ENCODE data around the gene SCARB1.

SCARB1 gene

GRCh38 chr12:124835656-124836410 is 27.8 kb downstream of the SCARB1 start:
- no peak for ATAC-seq (ENCODE audit: insufficient read depth, low read depth)
- no peak overlapping the region for H2AFZ ChIP-seq (ENCODE audit: low read depth, low read length)
- H3K27ac ChIP-seq (ENCODE audit: low read length): no peak overlapping the region
- no peak overlapping the region for H3K4me2 ChIP-seq (ENCODE audit: insufficient read depth, low read length)
- H3K4me1 ChIP-seq (ENCODE audit: insufficient read depth, low read length): no peaks in the 10 kb centered on the region
- H3K9ac ChIP-seq (ENCODE audit: low read depth, low read length): no peak overlapping the region
- H3K27me3 ChIP-seq (ENCODE audit: insufficient read depth, low read length, poor library complexity): no peaks in the 10 kb centered on the region
- peaks cover 13% of the 10 kb centered on the region; the same call in 1 of the 2 replicates for H4K20me1 ChIP-seq (ENCODE audit: insufficient read depth, low read length)
- H3K9me3 ChIP-seq (ENCODE audit: insufficient read depth, low read length, severe bottlenecking): no peaks in the 10 kb centered on the region
- no peak overlapping the region for H3K4me3 ChIP-seq (ENCODE audit: low read depth in 1 of 2, low read length in 2 of 2)
- H3K36me3 ChIP-seq (ENCODE audit: insufficient read depth, low read length): no peaks in the 10 kb centered on the region
- TF ChIP-seq, protein P1, sequence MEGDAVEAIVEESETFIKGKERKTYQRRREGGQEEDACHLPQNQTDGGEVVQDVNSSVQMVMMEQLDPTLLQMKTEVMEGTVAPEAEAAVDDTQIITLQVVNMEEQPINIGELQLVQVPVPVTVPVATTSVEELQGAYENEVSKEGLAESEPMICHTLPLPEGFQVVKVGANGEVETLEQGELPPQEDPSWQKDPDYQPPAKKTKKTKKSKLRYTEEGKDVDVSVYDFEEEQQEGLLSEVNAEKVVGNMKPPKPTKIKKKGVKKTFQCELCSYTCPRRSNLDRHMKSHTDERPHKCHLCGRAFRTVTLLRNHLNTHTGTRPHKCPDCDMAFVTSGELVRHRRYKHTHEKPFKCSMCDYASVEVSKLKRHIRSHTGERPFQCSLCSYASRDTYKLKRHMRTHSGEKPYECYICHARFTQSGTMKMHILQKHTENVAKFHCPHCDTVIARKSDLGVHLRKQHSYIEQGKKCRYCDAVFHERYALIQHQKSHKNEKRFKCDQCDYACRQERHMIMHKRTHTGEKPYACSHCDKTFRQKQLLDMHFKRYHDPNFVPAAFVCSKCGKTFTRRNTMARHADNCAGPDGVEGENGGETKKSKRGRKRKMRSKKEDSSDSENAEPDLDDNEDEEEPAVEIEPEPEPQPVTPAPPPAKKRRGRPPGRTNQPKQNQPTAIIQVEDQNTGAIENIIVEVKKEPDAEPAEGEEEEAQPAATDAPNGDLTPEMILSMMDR (IDR thresholded peaks at IDR 0.05; ENCODE audit: borderline replicate concordance, extremely low read depth, low read length, poor library complexity, severe bottlenecking): no peak
- TF ChIP-seq EZH2 (IDR thresholded peaks at IDR 0.05; ENCODE audit: borderline replicate concordance, low read depth, low read length, severe bottlenecking): no peak
- peaks cover 6% of the 10 kb centered on the region; the same call in 1 of the 2 replicates for H3K79me2 ChIP-seq (ENCODE audit: insufficient read depth, low read length)
- no peak for DNase-seq

GRCh38 chr12:124834822-124835221 is 28.8 kb downstream of the SCARB1 start:
- no peak for TF ChIP-seq EZH2 (IDR thresholded peaks at IDR 0.05; ENCODE audit: borderline replicate concordance, low read depth, low read length, severe bottlenecking)
- TF ChIP-seq, protein P1 (IDR thresholded peaks at IDR 0.05; ENCODE audit: borderline replicate concordance, extremely low read depth, low read length, poor library complexity, severe bottlenecking): no peak
- no peak overlapping the region for H3K9ac ChIP-seq (ENCODE audit: low read depth, low read length)
- no peak for DNase-seq
- no peak overlapping the region for H3K27ac ChIP-seq (ENCODE audit: low read length)
- peaks cover 13% of the 10 kb centered on the region; the same call in 1 of the 2 replicates for H4K20me1 ChIP-seq (ENCODE audit: insufficient read depth, low read length)
- H3K27me3 ChIP-seq (ENCODE audit: insufficient read depth, low read length, poor library complexity): no peaks in the 10 kb centered on the region
- no peaks in the 10 kb centered on the region for H3K36me3 ChIP-seq (ENCODE audit: insufficient read depth, low read length)
- H3K9me3 ChIP-seq (ENCODE audit: insufficient read depth, low read length, severe bottlenecking): peaks cover 3% of the 10 kb centered on the region
- H3K4me1 ChIP-seq (ENCODE audit: insufficient read depth, low read length): no peaks in the 10 kb centered on the region
- no peak overlapping the region for H3K4me2 ChIP-seq (ENCODE audit: insufficient read depth, low read length)
- peaks cover 6% of the 10 kb centered on the region; the same call in 1 of the 2 replicates for H3K79me2 ChIP-seq (ENCODE audit: insufficient read depth, low read length)
- no peak for ATAC-seq (ENCODE audit: insufficient read depth, low read depth)
- H2AFZ ChIP-seq (ENCODE audit: low read depth, low read length): no peak overlapping the region
- H3K4me3 ChIP-seq (ENCODE audit: low read depth in 1 of 2, low read length in 2 of 2): no peak overlapping the region

DNA sequence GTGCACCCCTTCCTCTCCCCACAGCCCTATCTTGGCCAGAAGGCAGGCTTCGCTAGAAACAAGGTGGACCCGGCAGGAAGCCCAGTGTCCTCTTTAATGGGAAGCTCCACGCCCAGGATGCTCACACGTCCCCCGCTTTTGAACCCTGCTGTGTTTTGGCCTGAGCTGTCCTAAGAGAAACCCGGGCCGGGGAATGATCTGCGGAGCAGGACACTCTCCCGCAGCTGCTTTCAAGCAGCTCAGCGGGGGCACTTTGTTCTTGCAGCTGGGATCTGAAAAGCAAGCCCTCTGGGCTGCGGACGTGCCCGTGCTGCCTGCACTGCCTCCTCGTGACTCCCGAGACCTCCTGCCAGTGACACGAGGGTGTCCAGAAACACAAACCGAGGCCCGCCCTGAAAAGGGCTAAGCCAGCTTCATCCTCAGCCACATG is 30.0 kb downstream of the SCARB1 start:
- H3K27me3 ChIP-seq (ENCODE audit: insufficient read depth, low read length, poor library complexity): no peaks in the 10 kb centered on the region
- DNase-seq (no peak), ATAC-seq (ENCODE audit: insufficient read depth, low read depth) (no peak)
- no peaks in the 10 kb centered on the region for H3K4me1 ChIP-seq (ENCODE audit: insufficient read depth, low read length)
- no peak overlapping the region for H2AFZ ChIP-seq (ENCODE audit: low read depth, low read length)
- no peak overlapping the region for H3K4me3 ChIP-seq (ENCODE audit: low read depth in 1 of 2, low read length in 2 of 2)
- no peaks in the 10 kb centered on the region for H3K36me3 ChIP-seq (ENCODE audit: insufficient read depth, low read length)
- TF ChIP-seq, protein P1 (IDR thresholded peaks at IDR 0.05; ENCODE audit: borderline replicate concordance, extremely low read depth, low read length, poor library complexity, severe bottlenecking): no peak
- TF ChIP-seq EZH2 (IDR thresholded peaks at IDR 0.05; ENCODE audit: borderline replicate concordance, low read depth, low read length, severe bottlenecking): no peak
- H3K9ac ChIP-seq (ENCODE audit: low read depth, low read length): no peak overlapping the region
- no peak overlapping the region for H3K4me2 ChIP-seq (ENCODE audit: insufficient read depth, low read length)
- peaks cover 3% of the 10 kb centered on the region for H3K9me3 ChIP-seq (ENCODE audit: insufficient read depth, low read length, severe bottlenecking)
- peaks cover 13% of the 10 kb centered on the region; the same call in 1 of the 2 replicates for H4K20me1 ChIP-seq (ENCODE audit: insufficient read depth, low read length)
- H3K27ac ChIP-seq (ENCODE audit: low read length): no peak overlapping the region
- H3K79me2 ChIP-seq (ENCODE audit: insufficient read depth, low read length): peaks cover 6% of the 10 kb centered on the region; the same call in 1 of the 2 replicates

All from DND-41 (cell line).